Fibroblast of mammary gland (primary cell): ENCODE results near the gene JAM3.

Source experiments
- DNase-seq: peaks from one replicate; pipeline ENCODE4 v3.0.0-alpha.2; 2010; ENCODE audit warnings: low read depth
- H3K4me3 ChIP-seq: 2 replicates; pipeline ENCODE4 v1.5.1; 2011; ENCODE audit warnings: low read depth, mild to moderate bottlenecking, low read length, moderate library complexity; ENCODE audit not compliant: control insufficient read depth
- TF ChIP-seq, protein P1 (sequence below): conservative IDR thresholded peaks from 2 replicates; pipeline ENCODE4 v1.5.1; 2011; ENCODE audit warnings: low read depth, low read length, inconsistent platforms; ENCODE audit not compliant: control insufficient read depth, insufficient read depth

The JAM3 gene

DNA sequence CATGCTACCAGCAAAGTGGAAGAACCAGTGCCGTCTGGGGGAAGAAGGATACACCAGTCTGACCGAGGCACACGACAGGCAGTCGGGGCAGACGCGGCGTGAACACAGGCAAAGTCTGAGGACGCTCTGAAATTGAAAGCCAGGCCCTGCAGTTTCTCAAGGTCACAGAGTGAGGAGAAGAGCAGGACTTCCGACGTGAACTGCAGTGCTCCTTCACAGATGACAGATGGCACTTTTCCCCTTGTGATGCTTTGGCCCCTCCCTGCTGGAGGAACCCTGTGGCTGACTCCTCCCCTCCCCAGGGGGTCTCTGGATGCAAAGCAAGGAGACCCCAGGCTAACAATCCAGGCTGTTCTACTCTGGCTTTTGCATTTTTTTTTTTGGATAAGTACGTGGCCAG is 19.6 kb upstream of the JAM3 start:
- no peak overlapping the region for H3K4me3 ChIP-seq
- TF ChIP-seq, protein P1, sequence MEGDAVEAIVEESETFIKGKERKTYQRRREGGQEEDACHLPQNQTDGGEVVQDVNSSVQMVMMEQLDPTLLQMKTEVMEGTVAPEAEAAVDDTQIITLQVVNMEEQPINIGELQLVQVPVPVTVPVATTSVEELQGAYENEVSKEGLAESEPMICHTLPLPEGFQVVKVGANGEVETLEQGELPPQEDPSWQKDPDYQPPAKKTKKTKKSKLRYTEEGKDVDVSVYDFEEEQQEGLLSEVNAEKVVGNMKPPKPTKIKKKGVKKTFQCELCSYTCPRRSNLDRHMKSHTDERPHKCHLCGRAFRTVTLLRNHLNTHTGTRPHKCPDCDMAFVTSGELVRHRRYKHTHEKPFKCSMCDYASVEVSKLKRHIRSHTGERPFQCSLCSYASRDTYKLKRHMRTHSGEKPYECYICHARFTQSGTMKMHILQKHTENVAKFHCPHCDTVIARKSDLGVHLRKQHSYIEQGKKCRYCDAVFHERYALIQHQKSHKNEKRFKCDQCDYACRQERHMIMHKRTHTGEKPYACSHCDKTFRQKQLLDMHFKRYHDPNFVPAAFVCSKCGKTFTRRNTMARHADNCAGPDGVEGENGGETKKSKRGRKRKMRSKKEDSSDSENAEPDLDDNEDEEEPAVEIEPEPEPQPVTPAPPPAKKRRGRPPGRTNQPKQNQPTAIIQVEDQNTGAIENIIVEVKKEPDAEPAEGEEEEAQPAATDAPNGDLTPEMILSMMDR, result no peak
- no peak for DNase-seq

DNA sequence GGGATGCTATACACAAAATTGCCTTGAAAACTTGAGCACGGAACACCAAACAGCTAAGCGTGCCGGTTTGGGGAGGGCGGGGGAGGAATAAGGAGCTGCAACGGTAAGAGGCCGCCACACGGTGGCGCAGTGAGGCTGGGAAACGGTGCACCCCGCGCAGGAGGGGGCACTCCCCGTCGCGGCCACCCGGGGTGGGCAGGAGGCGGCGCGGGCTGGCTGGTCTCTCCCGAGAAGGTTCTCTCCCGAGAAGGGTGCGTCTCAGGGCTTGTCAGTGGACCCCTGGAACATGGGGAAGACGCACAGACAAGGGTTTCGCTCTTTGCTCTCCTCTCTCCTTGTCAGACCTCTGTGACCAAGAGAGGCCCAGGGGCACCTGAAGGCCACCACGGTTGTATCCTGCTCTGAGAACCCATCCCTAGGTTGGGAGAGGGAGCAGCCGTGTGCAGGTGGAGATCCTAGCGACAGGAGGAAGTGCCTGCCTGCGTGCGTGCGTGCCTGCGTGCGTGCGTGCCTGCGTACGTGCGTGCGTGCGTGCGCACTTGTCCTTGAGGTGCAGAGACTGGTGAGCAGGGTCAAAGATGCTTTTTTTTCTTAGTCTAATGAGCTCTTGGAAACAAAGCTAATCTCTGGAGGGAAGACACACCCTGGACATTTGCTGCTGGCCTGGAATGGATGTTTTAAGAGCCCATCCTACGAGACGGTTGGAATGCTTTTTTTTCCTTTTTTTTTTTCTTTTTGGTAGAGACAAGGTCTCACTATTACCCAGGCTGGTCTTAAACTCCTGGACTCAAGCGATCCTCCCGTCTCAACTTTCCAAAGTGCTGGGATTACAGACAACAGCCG is 18.1 kb upstream of the JAM3 start:
- DNase-seq, result peak; percentile 57
- H3K4me3 ChIP-seq, result peak overlapping the region; percentile 31
- TF ChIP-seq, protein P1, result peak; percentile 78

DNA sequence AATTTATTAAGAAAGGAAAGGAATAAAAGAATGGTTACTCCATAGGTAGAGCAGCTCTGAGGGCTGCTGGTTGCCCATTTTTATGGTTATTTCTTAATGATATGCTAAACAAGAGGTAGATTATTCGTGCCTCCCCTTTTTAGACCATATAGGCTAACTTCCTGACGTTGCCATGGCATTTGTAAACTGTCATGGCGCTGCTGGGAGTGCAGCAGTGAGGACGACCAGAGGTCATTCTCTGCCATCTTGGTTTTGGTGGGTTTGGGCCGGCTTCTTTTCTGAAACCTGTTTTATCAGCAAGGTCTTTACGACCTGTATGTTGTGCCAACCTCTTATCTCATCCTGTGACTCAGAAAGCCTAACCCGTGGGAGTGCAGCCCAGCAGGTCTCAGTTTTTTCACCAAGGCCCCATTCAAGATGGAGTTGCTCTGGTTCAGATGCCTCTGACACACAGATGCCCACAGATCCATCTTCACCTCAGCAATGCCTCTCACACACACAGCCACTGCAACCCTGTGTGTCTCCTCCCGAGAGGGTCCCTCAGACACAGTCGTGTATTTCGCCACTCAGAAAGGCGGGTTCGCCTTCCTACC is 16.4 kb upstream of the JAM3 start:
- DNase-seq, result no peak
- TF ChIP-seq, protein P1, result no peak
- no peak overlapping the region for H3K4me3 ChIP-seq

DNA sequence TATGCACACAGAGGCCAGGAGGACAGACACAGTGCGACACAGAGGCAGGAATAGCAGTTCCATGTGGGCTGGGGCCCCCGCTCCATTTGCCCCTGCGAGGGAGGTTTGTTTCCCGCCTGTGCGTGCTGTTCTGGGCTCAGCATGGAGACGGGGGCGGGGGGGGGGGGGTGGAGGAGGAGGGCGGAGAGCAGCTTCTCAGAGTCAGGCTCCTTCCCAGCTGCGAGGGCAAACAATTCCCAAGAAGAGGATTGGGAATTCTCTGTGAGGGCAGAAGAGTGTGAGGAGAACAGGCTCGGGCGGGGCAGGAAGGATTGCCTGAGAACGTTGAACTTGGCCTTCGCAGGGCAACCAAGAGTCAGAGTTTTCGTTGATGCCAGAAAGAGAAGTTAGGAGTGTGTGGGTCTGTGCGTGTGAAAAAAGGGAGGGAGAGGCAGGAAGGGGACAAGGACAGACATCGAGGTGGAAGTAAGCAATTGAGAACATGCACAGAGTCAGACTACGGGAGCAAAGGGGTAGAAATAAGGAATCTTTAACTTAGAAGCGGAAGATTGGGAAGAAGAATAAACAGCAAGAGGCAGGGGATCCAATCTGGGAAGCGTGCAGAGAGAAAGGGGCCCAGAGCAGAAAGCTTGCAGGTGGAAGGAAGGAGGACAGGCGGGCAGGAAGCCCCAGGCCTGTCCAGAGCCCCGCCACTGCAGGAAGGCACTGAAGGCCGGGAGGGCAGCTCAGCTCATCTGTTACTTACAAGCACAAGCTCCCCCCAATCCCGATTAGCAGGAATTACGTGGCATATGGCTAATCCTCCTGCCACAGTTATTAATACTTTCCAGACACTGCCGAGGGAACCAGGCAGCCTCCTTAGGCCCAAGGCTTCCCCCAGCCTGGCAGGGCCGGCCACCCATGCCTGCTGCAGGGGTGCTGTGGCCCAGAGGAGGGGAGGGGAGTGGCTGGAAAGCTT is 15.6 kb upstream of the JAM3 start:
- DNase-seq, result no peak
- TF ChIP-seq, protein P1, result no peak
- H3K4me3 ChIP-seq, result no peak overlapping the region

DNA sequence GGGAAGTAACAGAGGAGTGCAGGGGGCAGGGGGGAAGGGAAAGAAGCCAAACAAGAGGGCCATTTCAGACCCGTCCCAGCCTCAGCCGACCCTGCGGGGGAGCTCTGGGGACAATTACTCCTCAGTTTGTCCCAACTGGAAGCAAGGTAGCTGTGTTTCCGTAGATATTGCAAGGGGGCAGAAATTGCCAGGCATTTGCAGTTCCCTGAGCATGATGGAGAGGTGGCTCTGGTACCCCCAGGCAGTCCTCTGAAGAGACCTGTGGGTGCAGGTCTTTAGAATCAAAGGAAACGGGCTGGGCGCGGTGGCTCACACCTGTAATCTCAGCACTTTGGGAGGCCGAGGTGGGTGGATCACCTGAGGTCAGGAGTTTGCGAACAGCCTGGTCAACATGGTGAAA is 13.8 kb upstream of the JAM3 start:
- TF ChIP-seq, protein P1, result no peak
- DNase-seq, result no peak
- no peak overlapping the region for H3K4me3 ChIP-seq

DNA sequence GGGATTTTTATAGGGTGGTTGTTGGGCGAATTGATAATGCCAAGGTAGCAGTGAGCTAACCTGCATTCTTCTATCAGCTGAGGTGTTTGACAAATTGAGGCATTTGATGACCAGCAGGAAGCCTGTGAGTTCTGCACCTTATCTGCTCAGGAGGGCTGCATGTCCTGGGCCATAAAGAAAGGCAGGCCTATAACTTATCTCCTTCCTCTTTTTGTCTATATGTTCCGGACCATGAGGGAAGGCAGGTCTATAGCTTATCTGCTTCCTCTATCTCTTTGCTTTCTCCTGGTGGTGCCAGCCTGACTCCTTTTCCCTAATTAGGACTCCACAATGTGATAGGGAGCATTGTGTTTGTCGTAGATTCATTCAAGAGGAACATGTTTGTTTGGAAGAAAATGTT is 8.6 kb upstream of the JAM3 start:
- DNase-seq, result no peak
- no peak overlapping the region for H3K4me3 ChIP-seq
- TF ChIP-seq, protein P1, result no peak
